GM18505 (cell line): ENCODE data around the gene DHX58.

Source experiments
- ATAC-seq: cut with Tn5 transposase; IDR thresholded peaks from one replicate; pipeline ENCODE4 v1.9.1; 2021; ENCODE audit not compliant: unreplicated experiment
- POLR2A ChIP-seq: IDR thresholded peaks from 4 replicates; pipeline ENCODE4 v1.6.1; 2011; ENCODE audit warnings: borderline replicate concordance; ENCODE audit not compliant: insufficient read depth, insufficient read length; ENCODE audit errors: extremely low read depth

The DHX58 gene

GRCh38 chr17:42110301-42111264 is 1.9 kb downstream of the DHX58 start:
- no peak for ATAC-seq
- no peak for TF ChIP-seq POLR2A

- no peak for ATAC-seq
- TF ChIP-seq POLR2A, result no peak
Measured at GRCh38 chr17:42109086-42109485, 3.4 kb downstream of the DHX58 start.

GRCh38 chr17:42107597-42108576 is 4.6 kb downstream of the DHX58 start:
- TF ChIP-seq POLR2A, result peak; percentile 34
- ATAC-seq, result peak; percentile 66

GRCh38 chr17:42107124-42107523 is 5.4 kb downstream of the DHX58 start:
- no peak for TF ChIP-seq POLR2A
- ATAC-seq, result no peak

DNA sequence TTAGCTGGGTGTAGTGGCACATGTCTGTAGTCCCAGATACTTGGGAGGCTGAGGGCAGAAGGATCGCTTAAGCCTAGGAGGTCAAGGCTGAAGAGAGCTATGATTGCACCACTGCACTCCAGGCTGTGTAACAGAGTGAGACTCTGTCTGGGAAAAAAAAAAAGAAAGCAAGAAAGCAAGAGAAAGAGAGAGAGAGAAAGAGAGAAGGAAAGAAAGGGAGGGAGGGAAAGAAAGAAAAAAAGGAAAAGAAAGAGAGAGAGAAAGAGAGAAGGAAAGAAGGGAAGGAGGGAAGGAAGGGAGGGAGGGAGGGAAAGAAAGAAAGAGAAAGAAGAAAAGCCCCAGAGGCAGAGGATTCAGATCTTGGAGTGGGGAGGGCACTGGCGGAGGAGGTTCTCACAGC is 6.5 kb downstream of the DHX58 start:
- TF ChIP-seq POLR2A, result no peak
- ATAC-seq, result no peak

- no peak for TF ChIP-seq POLR2A
- ATAC-seq, result no peak
Measured at GRCh38 chr17:42104264-42104663, 8.2 kb downstream of the DHX58 start.

- no peak for ATAC-seq
- TF ChIP-seq POLR2A, result no peak
Measured at GRCh38 chr17:42103221-42103954, 9.1 kb downstream of the DHX58 start.

GRCh38 chr17:42101513-42102292 is 10.8 kb downstream of the DHX58 start:
- ATAC-seq, result no peak

DNA sequence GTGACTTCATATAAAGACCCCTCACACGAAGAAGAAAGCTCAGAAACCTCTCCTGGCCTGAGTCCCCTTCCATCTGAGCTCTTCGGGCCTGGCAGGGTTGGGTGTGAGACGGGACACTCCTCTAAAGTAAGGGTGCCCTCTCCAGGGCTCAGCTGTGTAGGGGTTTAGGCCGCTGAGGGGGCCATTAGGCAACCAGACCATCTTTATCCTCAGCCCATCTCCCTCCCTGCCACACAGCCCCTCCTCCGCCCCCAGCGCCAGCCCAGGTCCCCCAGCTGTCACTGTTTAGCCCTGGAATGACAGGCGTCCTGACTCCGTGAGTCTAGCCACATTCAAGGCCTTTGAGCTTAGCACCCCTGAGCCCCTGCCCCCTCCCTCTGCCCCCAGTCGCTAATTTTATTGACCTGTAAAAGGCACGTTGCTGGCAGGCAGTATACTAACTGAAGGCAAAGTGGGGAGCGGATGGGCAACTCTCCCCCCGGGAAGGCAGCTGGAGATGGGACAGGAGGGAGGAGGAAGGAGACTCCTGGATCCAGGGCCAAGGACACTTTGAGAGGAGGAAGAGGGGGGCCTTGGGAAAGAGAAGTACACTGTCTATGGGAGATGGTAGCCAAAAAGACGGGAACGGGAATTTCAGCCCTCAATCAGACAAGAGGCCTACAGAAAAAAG is 13.6 kb downstream of the DHX58 start:
- no peak for TF ChIP-seq POLR2A
- no peak for ATAC-seq

More at GRCh38 chr17:42101513-42102292, 10.8 kb downstream of the DHX58 start:
- TF ChIP-seq POLR2A, result no peak

DNA sequence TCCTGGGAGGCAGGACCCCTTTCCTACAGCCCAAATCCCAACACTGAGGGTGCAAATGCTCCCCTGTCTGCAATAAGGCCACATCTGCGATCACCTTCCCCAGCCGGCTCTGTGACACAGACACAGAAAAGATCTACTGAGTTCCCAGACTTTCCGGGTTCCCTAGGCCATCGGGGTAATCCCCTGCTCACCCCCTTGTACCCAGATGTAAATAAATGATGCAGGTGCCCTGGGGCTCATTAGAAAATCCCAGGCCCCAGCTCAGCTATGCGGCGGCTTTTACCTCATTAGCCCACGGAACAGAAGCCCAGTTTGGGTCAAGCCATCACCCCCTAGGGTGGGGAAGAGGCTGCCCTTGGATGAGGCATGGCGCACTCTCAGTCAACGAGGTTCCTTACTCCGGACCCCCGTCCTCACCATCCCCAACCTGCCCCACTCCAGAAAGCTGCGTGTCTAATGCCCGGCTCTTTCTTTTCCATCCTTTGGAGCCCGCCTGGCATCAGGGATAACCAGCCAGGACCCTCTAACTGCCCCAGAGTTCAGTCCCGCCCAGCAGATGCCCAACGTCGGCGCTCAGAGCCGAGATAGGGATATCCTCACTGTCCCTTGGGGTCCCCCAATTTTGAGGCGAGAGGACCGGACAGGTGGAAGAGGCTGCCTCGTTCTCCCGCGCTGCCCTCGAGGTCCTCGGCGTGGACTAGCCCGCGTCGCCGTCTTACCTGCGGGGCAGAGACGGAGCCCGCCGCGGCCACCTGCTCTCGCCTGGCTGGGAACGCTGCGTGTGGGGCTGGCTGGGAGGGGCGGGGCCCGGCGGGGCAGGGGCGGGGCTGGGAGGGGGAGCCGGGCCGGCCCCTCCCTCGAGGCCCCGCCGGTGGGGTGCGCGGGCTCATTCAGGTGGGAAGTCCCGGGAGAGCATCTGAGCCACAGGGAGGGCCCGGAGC is 14.6 kb downstream of the DHX58 start, which contains the start of gene ZNF385C:
TSS of gene ZNF385C (minus strand) at position 783 of the 941 bp plus-strand sequence. CDS start 35,417 bp downstream, outside the sequence.
- TF ChIP-seq POLR2A, result no peak
- no peak for ATAC-seq
